ENCODE measurements around the gene AFF3.

- TF ChIP-seq, protein P1, sequence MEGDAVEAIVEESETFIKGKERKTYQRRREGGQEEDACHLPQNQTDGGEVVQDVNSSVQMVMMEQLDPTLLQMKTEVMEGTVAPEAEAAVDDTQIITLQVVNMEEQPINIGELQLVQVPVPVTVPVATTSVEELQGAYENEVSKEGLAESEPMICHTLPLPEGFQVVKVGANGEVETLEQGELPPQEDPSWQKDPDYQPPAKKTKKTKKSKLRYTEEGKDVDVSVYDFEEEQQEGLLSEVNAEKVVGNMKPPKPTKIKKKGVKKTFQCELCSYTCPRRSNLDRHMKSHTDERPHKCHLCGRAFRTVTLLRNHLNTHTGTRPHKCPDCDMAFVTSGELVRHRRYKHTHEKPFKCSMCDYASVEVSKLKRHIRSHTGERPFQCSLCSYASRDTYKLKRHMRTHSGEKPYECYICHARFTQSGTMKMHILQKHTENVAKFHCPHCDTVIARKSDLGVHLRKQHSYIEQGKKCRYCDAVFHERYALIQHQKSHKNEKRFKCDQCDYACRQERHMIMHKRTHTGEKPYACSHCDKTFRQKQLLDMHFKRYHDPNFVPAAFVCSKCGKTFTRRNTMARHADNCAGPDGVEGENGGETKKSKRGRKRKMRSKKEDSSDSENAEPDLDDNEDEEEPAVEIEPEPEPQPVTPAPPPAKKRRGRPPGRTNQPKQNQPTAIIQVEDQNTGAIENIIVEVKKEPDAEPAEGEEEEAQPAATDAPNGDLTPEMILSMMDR (IDR thresholded peaks at IDR 0.05) = no peak
- no peak for TF ChIP-seq POLR2A (IDR thresholded peaks at IDR 0.05)
- TF ChIP-seq POLR2AphosphoS5 (IDR thresholded peaks at IDR 0.05) = no peak
- TF ChIP-seq EP300 (IDR thresholded peaks at IDR 0.05) = no peak
Measured at GRCh38 chr2:99797475-99797874, 344.9 kb downstream of the AFF3 start.

Measured in stomach (tissue), 4 donors.